ENCODE measurements around the gene FHIT. TPM values are rescaled to one million over a fixed set of nuclear protein-coding genes. Genes with fewer than 3 reads are reported as not detected.

Gene FHIT
- polyA plus RNA-seq, 1 of the 3 experiments (the other 2 are of a cell fraction): 0.41 TPM

- no peak overlapping the region for H3K27ac ChIP-seq (ENCODE audit: low read depth in 2 of 2, low read length in 1 of 2)
- no peak overlapping the region for H3K4me3 ChIP-seq (ENCODE audit: low read depth in 2 of 2, low read length in 1 of 2)
- CTCF ChIA-PET: no interaction called here
- POLR2A ChIA-PET: no interaction called here
- DNase-seq: no peak
- no peak for TF ChIP-seq REST (IDR thresholded peaks at IDR 0.05; ENCODE audit: low read depth, low read length)
- no peak for TF ChIP-seq GATA2 (CRISPR knock-in tag; IDR thresholded peaks at IDR 0.05)
- TF ChIP-seq USF1 (IDR thresholded peaks at IDR 0.05; ENCODE audit: borderline replicate concordance, low read depth): no peak
- no peak for TF ChIP-seq YY1 (IDR thresholded peaks at IDR 0.05; ENCODE audit: low read depth)
- no peak for TF ChIP-seq GABPA (IDR thresholded peaks at IDR 0.05; ENCODE audit: low read depth)
- no peak for TF ChIP-seq FOXJ3 (CRISPR knock-in tag; IDR thresholded peaks at IDR 0.05)
- TF ChIP-seq ELF1 (IDR thresholded peaks at IDR 0.05): no peak
- no peak for TF ChIP-seq FOXM1 (IDR thresholded peaks at IDR 0.05; ENCODE audit: low read depth)
- TF ChIP-seq SIN3A (IDR thresholded peaks at IDR 0.05; ENCODE audit: borderline replicate concordance, low read depth, low read length): no peak
- TF ChIP-seq POLR2AphosphoS5 (IDR thresholded peaks at IDR 0.05; ENCODE audit: low read depth, low read length): no peak
- no peak for TF ChIP-seq SMC3 (IDR thresholded peaks at IDR 0.05; ENCODE audit: low read depth, low read length)
- TF ChIP-seq EZH2phosphoT487 (IDR thresholded peaks at IDR 0.05; ENCODE audit: borderline replicate concordance, low read depth): no peak
- no peaks in the 10 kb centered on the region for H3F3A ChIP-seq (replicated peaks; ENCODE audit: insufficient read depth)
- no peak overlapping the region for H3K9ac ChIP-seq
- 22% methylated on average over 2 of the region's 2 CpGs for WGBS (ENCODE audit: low lambda C conversion rate)
- no peaks in the 10 kb centered on the region for H3K27me3 ChIP-seq (ENCODE audit: insufficient read depth)
- no peaks in the 10 kb centered on the region for H3K36me3 ChIP-seq (replicated peaks in 1 of 2; ENCODE audit: control insufficient read depth in 1 of 2, insufficient read depth in 2 of 2, low read length in 1 of 2)
- no peaks in the 10 kb centered on the region for H3K9me2 ChIP-seq
- H3K4me2 ChIP-seq: no peak overlapping the region
- H4K20me1 ChIP-seq (ENCODE audit: insufficient read depth): no peaks in the 10 kb centered on the region
- H3K9me3 ChIP-seq: no peaks in the 10 kb centered on the region
- no peak overlapping the region for H2AFZ ChIP-seq (ENCODE audit: low read depth)
- H3K79me2 ChIP-seq (ENCODE audit: insufficient read depth): no peaks in the 10 kb centered on the region
- no peaks in the 10 kb centered on the region for H3K4me1 ChIP-seq (ENCODE audit: control insufficient read depth in 1 of 2, insufficient read depth in 2 of 2, low read depth in 1 of 2, low read length in 1 of 2)
These were observed 26.2 kb upstream of the FHIT start for GRCh38 chr3:61277411-61277810.

- no peaks in the 10 kb centered on the region for H4K20me1 ChIP-seq (ENCODE audit: insufficient read depth)
- H3K4me2 ChIP-seq: no peak overlapping the region
- CTCF ChIA-PET: interaction anchor here (1.5 kb wide), 1 partner anchor 17 kb away, joined by 3 read pairs; no protein-coding TSS in a partner anchor
- no peak overlapping the region for H2AFZ ChIP-seq (ENCODE audit: low read depth)
- no peaks in the 10 kb centered on the region for H3K27me3 ChIP-seq (ENCODE audit: insufficient read depth)
- TF ChIP-seq USF1 (IDR thresholded peaks at IDR 0.05; ENCODE audit: borderline replicate concordance, low read depth): no peak
- TF ChIP-seq TCF12 (IDR thresholded peaks at IDR 0.05): no peak
- TF ChIP-seq PBX3 (IDR thresholded peaks at IDR 0.05): no peak
- no peak for TF ChIP-seq YY1 (IDR thresholded peaks at IDR 0.05; ENCODE audit: low read depth)
- no peak for TF ChIP-seq FOXJ3 (CRISPR knock-in tag; IDR thresholded peaks at IDR 0.05)
- no peak overlapping the region for H3K27ac ChIP-seq (ENCODE audit: low read depth in 2 of 2, low read length in 1 of 2)
- H3K4me1 ChIP-seq (ENCODE audit: control insufficient read depth in 1 of 2, insufficient read depth in 2 of 2, low read depth in 1 of 2, low read length in 1 of 2): no peaks in the 10 kb centered on the region
- DNase-seq: no peak
- POLR2A ChIA-PET: no interaction called here
- H3K36me3 ChIP-seq (replicated peaks in 1 of 2; ENCODE audit: control insufficient read depth in 1 of 2, insufficient read depth in 2 of 2, low read length in 1 of 2): no peaks in the 10 kb centered on the region
- H3K9me2 ChIP-seq: no peaks in the 10 kb centered on the region
- 57% methylated on average over 6 of the region's 6 CpGs for WGBS (ENCODE audit: low lambda C conversion rate)
- no peak overlapping the region for H3K4me3 ChIP-seq (ENCODE audit: low read depth in 2 of 2, low read length in 1 of 2)
- H3K79me2 ChIP-seq (ENCODE audit: insufficient read depth): no peaks in the 10 kb centered on the region
- H3K9ac ChIP-seq: no peak overlapping the region
- H3F3A ChIP-seq (replicated peaks; ENCODE audit: insufficient read depth): no peaks in the 10 kb centered on the region
- H3K9me3 ChIP-seq: no peaks in the 10 kb centered on the region
These were observed 18.2 kb upstream of the FHIT start for GRCh38 chr3:61269435-61269834.
